ENCODE results near the gene SCAMP2. TPM values are rescaled to one million over a fixed set of nuclear protein-coding genes. Genes with fewer than 3 reads are reported as not detected.
A peak's percentile ranks its signal among the peaks of the same experiment; 100 is the strongest.

SCAMP2 gene
- total and polyA plus RNA-seq, 4 donors, result 51.2 to 122 (median 82.7) TPM

- peak overlapping the region in 1 of 2 donors; percentile 69 for H3K27ac ChIP-seq (ENCODE audit: low read depth in 1 of 2, low read length in 1 of 2)
- no peak for ATAC-seq (ENCODE audit: insufficient read depth, low FRiP score)
- WGBS, 2 donors, result 58 to 78% methylated on average over 19 of the region's 19 CpGs
These were observed 56.4 kb downstream of the SCAMP2 start for GRCh38 chr15:74816624-74817369.

GRCh38 chr15:74815961-74816360 lies 57.2 kb downstream of the SCAMP2 start:
- H3K36me3 ChIP-seq (ENCODE audit: control insufficient read depth in 4 of 4, insufficient read depth in 4 of 4, low read length in 4 of 4), result no peaks in the 10 kb centered on the region
- 87 to 91% methylated on average over 15 of the region's 15 CpGs for whole genome bisulfite sequencing, 2 donors
- no peaks in the 10 kb centered on the region for H3K27me3 ChIP-seq (ENCODE audit: control insufficient read depth in 3 of 3, insufficient read depth in 3 of 3, low read length in 2 of 3)
- no peak for DNase-seq
- H3K4me3 ChIP-seq, result no peak overlapping the region
- ATAC-seq (ENCODE audit: insufficient read depth, low FRiP score), result no peak
- no peak for TF ChIP-seq CTCF (IDR thresholded peaks at IDR 0.05; ENCODE audit: control extremely low read depth, extremely low read depth)
- no peak overlapping the region for H3K9ac ChIP-seq (ENCODE audit: insufficient read depth in 1 of 2, low read length in 2 of 2)
- H3K4me1 ChIP-seq (ENCODE audit: control insufficient read depth in 5 of 5, insufficient read depth in 5 of 5, low read length in 5 of 5), result peaks cover 0 to 14% (median 0%) of the 10 kb centered on the region in 5 donors
- no peaks in the 10 kb centered on the region for H3K9me3 ChIP-seq (ENCODE audit: control insufficient read depth in 4 of 4, insufficient read depth in 3 of 4, low read length in 3 of 4)
- H3K27ac ChIP-seq (ENCODE audit: low read depth in 1 of 2, low read length in 1 of 2), result no peak overlapping the region

More at GRCh38 chr15:74816624-74817369, 56.4 kb downstream of the SCAMP2 start:
- Histone ChIP-seq H3K9ac (ENCODE audit: insufficient read depth in 1 of 2, low read length in 2 of 2) (no peak overlapping the region), H3K9me3 (ENCODE audit: control insufficient read depth in 4 of 4, insufficient read depth in 3 of 4, low read length in 3 of 4) (no peaks in the 10 kb centered on the region), H3K4me1 (ENCODE audit: control insufficient read depth in 5 of 5, insufficient read depth in 5 of 5, low read length in 5 of 5) (peaks cover 0 to 14% (median 0%) of the 10 kb centered on the region in 5 donors), H3K36me3 (ENCODE audit: control insufficient read depth in 4 of 4, insufficient read depth in 4 of 4, low read length in 4 of 4) (no peaks in the 10 kb centered on the region), H3K4me3 (no peak overlapping the region), H3K27me3 (ENCODE audit: control insufficient read depth in 3 of 3, insufficient read depth in 3 of 3, low read length in 2 of 3) (no peaks in the 10 kb centered on the region)
- DNase-seq, result no peak
- TF ChIP-seq CTCF (IDR thresholded peaks at IDR 0.05; ENCODE audit: control extremely low read depth, extremely low read depth), result no peak

GRCh38 chr15:74815121-74815934 lies 57.8 kb downstream of the SCAMP2 start:
- WGBS, 2 donors, result 76 to 77% methylated on average over 10 of the region's 10 CpGs
- Histone ChIP-seq H3K9ac (ENCODE audit: insufficient read depth in 1 of 2, low read length in 2 of 2) (no peak overlapping the region), H3K27ac (ENCODE audit: low read depth in 1 of 2, low read length in 1 of 2) (no peak overlapping the region), H3K9me3 (ENCODE audit: control insufficient read depth in 4 of 4, insufficient read depth in 3 of 4, low read length in 3 of 4) (no peaks in the 10 kb centered on the region), H3K27me3 (ENCODE audit: control insufficient read depth in 3 of 3, insufficient read depth in 3 of 3, low read length in 2 of 3) (no peaks in the 10 kb centered on the region), H3K4me1 (ENCODE audit: control insufficient read depth in 5 of 5, insufficient read depth in 5 of 5, low read length in 5 of 5) (peaks cover 0 to 14% (median 0%) of the 10 kb centered on the region in 5 donors), H3K36me3 (ENCODE audit: control insufficient read depth in 4 of 4, insufficient read depth in 4 of 4, low read length in 4 of 4) (no peaks in the 10 kb centered on the region), H3K4me3 (no peak overlapping the region)
- TF ChIP-seq CTCF (IDR thresholded peaks at IDR 0.05; ENCODE audit: control extremely low read depth, extremely low read depth), result no peak
- DNase-seq (peak in 1 of 3 donors; percentile 18), ATAC-seq (ENCODE audit: insufficient read depth, low FRiP score) (no peak)

Data from lung (tissue), 12 donors.